HG02884 (cell line): ENCODE results near the gene SERPINA4.
"Not testable (repeated sequence)": the region's sequence is repeated elsewhere in the genome, so short reads cannot be mapped to it uniquely, and the experiment has no call there.

Experiments
- ATAC-seq: cut with Tn5 transposase; IDR thresholded peaks from one replicate; pipeline ENCODE4 v1.9.1; 2021; ENCODE audit warnings: mild to moderate bottlenecking, moderate library complexity; ENCODE audit not compliant: unreplicated experiment

SERPINA4 gene

GRCh38 chr14:94588311-94588710 is 27.1 kb downstream of the SERPINA4 start:
- ATAC-seq = no peak

GRCh38 chr14:94591073-94591472 is 29.8 kb downstream of the SERPINA4 start:
- ATAC-seq = no peak

GRCh38 chr14:94591871-94592270 is 30.6 kb downstream of the SERPINA4 start:
- ATAC-seq = no peak

- no peak for ATAC-seq
These were observed 31.2 kb downstream of the SERPINA4 start for GRCh38 chr14:94592457-94592856.

GRCh38 chr14:94593376-94593748 is 32.1 kb downstream of the SERPINA4 start:
- ATAC-seq = no peak

- no peak for ATAC-seq
These were observed 32.6 kb downstream of the SERPINA4 start for GRCh38 chr14:94593749-94594431.

GRCh38 chr14:94594441-94594840 is 33.2 kb downstream of the SERPINA4 start:
- no peak for ATAC-seq

- ATAC-seq = no peak
These were observed 34.7 kb downstream of the SERPINA4 start for GRCh38 chr14:94595912-94596311.

GRCh38 chr14:94596361-94596760 is 35.1 kb downstream of the SERPINA4 start:
- no peak for ATAC-seq

- no peak for ATAC-seq
These were observed 36.5 kb downstream of the SERPINA4 start for GRCh38 chr14:94597788-94598187.

GRCh38 chr14:94598506-94598815 is 37.2 kb downstream of the SERPINA4 start:
- no peak for ATAC-seq

- ATAC-seq = no peak
These were observed 37.8 kb downstream of the SERPINA4 start for GRCh38 chr14:94598816-94599655.

GRCh38 chr14:94599656-94600004 is 38.4 kb downstream of the SERPINA4 start:
- ATAC-seq = no peak

- no peak for ATAC-seq
These were observed 38.9 kb downstream of the SERPINA4 start for GRCh38 chr14:94600148-94600545.

GRCh38 chr14:94601884-94602391 is 40.7 kb downstream of the SERPINA4 start:
- no peak for ATAC-seq

GRCh38 chr14:94602722-94603121 is 41.5 kb downstream of the SERPINA4 start:
- no peak for ATAC-seq

- ATAC-seq = no peak
These were observed 44.1 kb downstream of the SERPINA4 start for GRCh38 chr14:94605361-94605760.

- ATAC-seq = not testable (repeated sequence)
These were observed 47.7 kb downstream of the SERPINA4 start for GRCh38 chr14:94608966-94609365.

GRCh38 chr14:94611179-94611578 is 49.9 kb downstream of the SERPINA4 start:
- ATAC-seq = no peak

GRCh38 chr14:94612174-94612573 is 50.9 kb downstream of the SERPINA4 start, which contains the start of gene SERPINA3:
Gene SERPINA3, plus strand, starts transcription at chr14:94612391. Its CDS starts 2,051 bp downstream, at chr14:94614442.
- ATAC-seq = no peak

GRCh38 chr14:94612580-94613554 is 51.6 kb downstream of the SERPINA4 start:
- no peak for ATAC-seq
